GM15510 (cell line): ENCODE results near the gene EPB41L5.

ENCODE experiments used
- POLR2A ChIP-seq: IDR thresholded peaks from 3 replicates; pipeline ENCODE4 v1.6.1; 2011; ENCODE audit warnings: borderline replicate concordance; ENCODE audit not compliant: insufficient read length; ENCODE audit errors: extremely low read depth

The EPB41L5 gene

GRCh38 chr2:120012771-120013596 lies at the start of gene EPB41L5:
Gene EPB41L5 (plus strand): TSS chr2:120013077. CDS start chr2:120019085, 6,008 bp downstream.
- TF ChIP-seq POLR2A, result peak; percentile 61

GRCh38 chr2:119981896-119982295 lies 31.0 kb upstream of the EPB41L5 start:
- no peak for TF ChIP-seq POLR2A

GRCh38 chr2:119982506-119982905 lies 30.4 kb upstream of the EPB41L5 start:
- TF ChIP-seq POLR2A, result no peak

GRCh38 chr2:119983108-119983507 lies 29.8 kb upstream of the EPB41L5 start:
- TF ChIP-seq POLR2A, result no peak

- TF ChIP-seq POLR2A, result no peak
These were observed 16.7 kb upstream of the EPB41L5 start for GRCh38 chr2:119996148-119996547.

GRCh38 chr2:120001471-120001870 lies 11.4 kb upstream of the EPB41L5 start:
- no peak for TF ChIP-seq POLR2A

GRCh38 chr2:120004254-120004653 lies 8.6 kb upstream of the EPB41L5 start:
- TF ChIP-seq POLR2A, result no peak

- TF ChIP-seq POLR2A, result no peak
These were observed 6.9 kb upstream of the EPB41L5 start for GRCh38 chr2:120005834-120006521.

GRCh38 chr2:120007851-120008250 lies 5.0 kb upstream of the EPB41L5 start:
- TF ChIP-seq POLR2A, result no peak

- TF ChIP-seq POLR2A, result no peak
These were observed 514 bp upstream of the EPB41L5 start for GRCh38 chr2:120012363-120012762.

- TF ChIP-seq POLR2A, result no peak
These were observed 833 bp downstream of the EPB41L5 start for GRCh38 chr2:120013597-120014223.

- TF ChIP-seq POLR2A, result no peak
These were observed 1.5 kb downstream of the EPB41L5 start for GRCh38 chr2:120014226-120014980.

GRCh38 chr2:120016800-120017199 lies 3.9 kb downstream of the EPB41L5 start:
- no peak for TF ChIP-seq POLR2A

GRCh38 chr2:120017201-120017600 lies 4.3 kb downstream of the EPB41L5 start:
- no peak for TF ChIP-seq POLR2A

GRCh38 chr2:120018549-120018948 lies 5.7 kb downstream of the EPB41L5 start:
- TF ChIP-seq POLR2A, result no peak
